HepG2 (cell line): Measurements from ENCODE around the gene TENT5A. TPM values are rescaled to one million over a fixed set of nuclear protein-coding genes. Genes with fewer than 3 reads are reported as not detected.

Experiments
- ARID2 ChIP-seq: sonication (generic); formaldehyde crosslinking; IDR thresholded peaks from 2 replicates; pipeline ENCODE4 v1.8.1; 2022; ENCODE audit warnings: mild to moderate bottlenecking, missing genetic modification reagents, borderline replicate concordance
- ATF6 ChIP-seq: sonication (generic); formaldehyde crosslinking; conservative IDR thresholded peaks from 2 replicates; pipeline ENCODE4 v1.4.0; 2020; ENCODE audit warnings: missing genetic modification reagents
- ATF7-NPFF ChIP-seq: sonication (generic); formaldehyde crosslinking; IDR thresholded peaks from 2 replicates; pipeline ENCODE4 v1.8.1; 2023; ENCODE audit warnings: mild to moderate bottlenecking, low read depth, missing genetic modification reagents, moderate library complexity
- BCLAF1 ChIP-seq: fragments of 450-650 bp; IDR thresholded peaks from 2 replicates; pipeline ENCODE4 v1.6.1; 2017; ENCODE audit warnings: mild to moderate bottlenecking
- BHLHE40 ChIP-seq: IDR thresholded peaks from 2 replicates; pipeline ENCODE4 v1.6.1; 2011; ENCODE audit warnings: low read length, improper control_type of control experiment
- CENPT ChIP-seq: sonication (generic); formaldehyde crosslinking; IDR thresholded peaks from 2 replicates; pipeline ENCODE4 v1.8.0; 2022; ENCODE audit warnings: low read depth, mild to moderate bottlenecking, moderate library complexity, missing genetic modification reagents
- FOSL2 ChIP-seq: sonication (generic); formaldehyde crosslinking; IDR thresholded peaks from 2 replicates; pipeline ENCODE4 v1.4.0; 2020; ENCODE audit warnings: missing genetic modification reagents
- GMEB2 ChIP-seq: IDR thresholded peaks from 2 replicates; pipeline ENCODE4 v1.6.1; 2016; ENCODE audit warnings: missing biosample characterization, missing genetic modification reagents, low read depth
- HOXD1 ChIP-seq: sonication (generic); formaldehyde crosslinking; IDR thresholded peaks from 2 replicates; pipeline ENCODE4 v1.5.0; 2020; ENCODE audit warnings: missing genetic modification reagents
- JUND ChIP-seq: sonication (generic); formaldehyde crosslinking; IDR thresholded peaks from 2 replicates; pipeline ENCODE4 v1.8.0; 2022; ENCODE audit warnings: mild to moderate bottlenecking, missing genetic modification reagents
- NR2F2 ChIP-seq: IDR thresholded peaks from 2 replicates; pipeline ENCODE4 v1.6.1; 2012; ENCODE audit warnings: low read depth, inconsistent platforms, borderline replicate concordance
- PHF8 ChIP-seq: sonication (generic); formaldehyde crosslinking; IDR thresholded peaks from 2 replicates; pipeline ENCODE4 v1.5.0; 2020; ENCODE audit warnings: missing genetic modification reagents
- STAT5B ChIP-seq: sonication (generic); formaldehyde crosslinking; IDR thresholded peaks from 2 replicates; pipeline ENCODE4 v1.4.0; 2020; ENCODE audit warnings: missing genetic modification reagents
- TEF ChIP-seq: sonication (generic); formaldehyde crosslinking; IDR thresholded peaks from 2 replicates; pipeline ENCODE4 v1.5.0; 2020; ENCODE audit warnings: missing genetic modification reagents
- ZBTB43 ChIP-seq: sonication (generic); formaldehyde crosslinking; conservative IDR thresholded peaks from 2 replicates; pipeline ENCODE4 v1.4.0; 2020; ENCODE audit warnings: missing genetic modification reagents
- ZNF24 ChIP-seq: fragments of 450-650 bp; IDR thresholded peaks from 2 replicates; pipeline ENCODE4 v1.6.1; 2017; ENCODE audit warnings: antibody characterized with exemption, mild to moderate bottlenecking
- ZNF274 ChIP-seq: sonication (generic); formaldehyde crosslinking; IDR thresholded peaks from 2 replicates; pipeline ENCODE4 v1.5.1; 2020; ENCODE audit warnings: mild to moderate bottlenecking, missing genetic modification reagents
- ZNF430 ChIP-seq: sonication (generic); formaldehyde crosslinking; IDR thresholded peaks from 2 replicates; pipeline ENCODE4 v1.9.0; 2021; ENCODE audit warnings: mild to moderate bottlenecking, missing genetic modification reagents
- ZNF891 ChIP-seq: sonication (generic); formaldehyde crosslinking; IDR thresholded peaks from 2 replicates; pipeline ENCODE4 v1.5.0; 2020; ENCODE audit warnings: mild to moderate bottlenecking, missing genetic modification reagents
- polyA plus RNA-seq, 8 experiments: library from polyadenylated mRNA; depleted of rRNA in 3 of 8; stranded (reverse) in 7 of 8; unstranded in 1 of 8; fragments of >200 nt; fragmentation: Illumina TruSeq in 4 of 8; extraction: Trizol in 4 of 8; gene quantifications; 2 replicates each; pipeline versions ENCODE4 v1.2.1 to v1.2.3, GENCODE V29; 2011 to 2016; ENCODE audit warnings: low read depth in 4 of 8, missing spikeins in 1 of 8, mixed read lengths in 1 of 8; ENCODE audit not compliant: insufficient read depth in 1 of 8
- total RNA-seq, 5 experiments: library from RNA; depleted of rRNA; stranded (reverse); fragments of >200 nt; fragmentation: Illumina TruSeq; extraction: Trizol; gene quantifications; 2 replicates each; pipeline ENCODE4 v1.2.3, GENCODE V29; 2016; ENCODE audit warnings: low read depth in 1 of 5

TENT5A gene
- total and polyA plus RNA-seq, 2 of the 13 experiments (the other 11 are each of a cell fraction or from before 2014, with no cell fraction given): 8.0 to 13.8 TPM

GRCh38 chr6:81752084-81752920 is at the start of gene TENT5A (continued):
- TF ChIP-seq ZBTB43 (CRISPR knock-in tag): no peak; the same call in 1 of the 2 replicates
- TF ChIP-seq BHLHE40: peak; percentile 88
- TF ChIP-seq FOSL2 (CRISPR knock-in tag): no peak
- TF ChIP-seq NR2F2: no peak
- TF ChIP-seq ARID2 (CRISPR knock-in tag): no peak
- TF ChIP-seq HOXD1 (CRISPR knock-in tag): no peak
- no peak; the same call in 1 of the 2 replicates for TF ChIP-seq ZNF430 (CRISPR knock-in tag)
- TF ChIP-seq GMEB2 (CRISPR knock-in tag): no peak
- TF ChIP-seq STAT5B (CRISPR knock-in tag): no peak
- TF ChIP-seq ZNF274 (CRISPR knock-in tag): 0 out of 2 replicates have a peak, but pooled peaks have one; percentile 23
- 0 out of 2 replicates have a peak, but pooled peaks have one; percentile 35 for TF ChIP-seq JUND
- TF ChIP-seq ZNF891: no peak
- TF ChIP-seq CENPT (CRISPR knock-in tag): no peak
- TF ChIP-seq TEF (CRISPR knock-in tag): no peak
- TF ChIP-seq ATF7-NPFF (CRISPR knock-in tag): no peak; the same call in 1 of the 2 replicates
- peak; percentile 78 for TF ChIP-seq PHF8 (CRISPR knock-in tag)
- no peak for TF ChIP-seq BCLAF1
- no peak for TF ChIP-seq ATF6 (CRISPR knock-in tag)
- TF ChIP-seq ZNF24: no peak
